ENCODE data around the gene CYTH3. TPM values are rescaled to one million over a fixed set of nuclear protein-coding genes. Genes with fewer than 3 reads are reported as not detected.

Gene CYTH3
- total and polyA plus RNA-seq, 2 of the 13 experiments (the other 11 are each of a cell fraction or from before 2014, with no cell fraction given) = 3.1 to 3.8 TPM

GRCh38 chr7:6256677-6257535 lies 15.5 kb downstream of the CYTH3 start:
- Histone ChIP-seq H3K79me2 (ENCODE audit: insufficient read depth, low read length) (no peaks in the 10 kb centered on the region), H4K20me1 (ENCODE audit: insufficient read depth, low read length) (peaks cover 5% of the 10 kb centered on the region; the same call in 1 of the 2 replicates), H2AFZ (ENCODE audit: low read length) (no peak overlapping the region), H3K4me1 (ENCODE audit: insufficient read depth, low read length) (peaks cover 46% of the 10 kb centered on the region), H3K4me2 (ENCODE audit: low read depth, low read length) (no peak overlapping the region), H3K9me3 (ENCODE audit: low read length) (no peaks in the 10 kb centered on the region), H3K27me3 (ENCODE audit: control insufficient read depth in 1 of 2, insufficient read depth in 2 of 2, low read length in 2 of 2) (peaks cover 0 to 8% of the 10 kb centered on the region in 2 experiments; a peak in 1 of 5 replicates), H3K36me3 (replicated peaks in 1 of 2; ENCODE audit: control insufficient read depth in 1 of 2, insufficient read depth in 2 of 2, low read length in 2 of 2) (no peaks in the 10 kb centered on the region), H3K27ac (ENCODE audit: extremely low read length, insufficient read depth, low read length) (no peak overlapping the region), H3K9ac (ENCODE audit: insufficient read depth, low read depth, low read length) (no peak overlapping the region), H3K4me3 (replicated peaks in 1 of 3; ENCODE audit: insufficient read depth in 1 of 3, low read depth in 2 of 3, low read length in 3 of 3) (no peak overlapping the region)
- in situ Hi-C loops (cut with HindIII; ENCODE audit: extremely low pct_ligation_motif_present, low pct_unique_long_range_greater_than_20kb) = no loop called here
- BruUV-seq (replicated peaks) = no TSS peak
- peak; percentile 36 for DNase-seq (ENCODE audit: low spot score)
- intact Hi-C loops (cut with micrococcal nuclease; ENCODE audit: unreplicated experiment) = no loop called here
- ChIA-PET POLR2A (no interaction called here), CTCF (ENCODE audit: low intra/inter-chr PET ratio, low total read pairs) (no interaction called here)
- peak; percentile 18 for FAIRE-seq
- 46% methylated on average over 9 of the region's 9 CpGs for WGBS (ENCODE audit: low lambda C conversion rate)
- peak; percentile 63 for TF ChIP-seq SAP130 (CRISPR knock-in tag; IDR thresholded peaks at IDR 0.05; ENCODE audit: low read depth)
- peak; percentile 51; the same call in 1 of the 2 replicates for TF ChIP-seq PATZ1 (CRISPR knock-in tag; IDR thresholded peaks at IDR 0.05)
- TF ChIP-seq CBFB (CRISPR knock-in tag; IDR thresholded peaks at IDR 0.05) = no peak
- peak; percentile 51 for TF ChIP-seq HNF4G (IDR thresholded peaks at IDR 0.05; ENCODE audit: borderline replicate concordance, low read depth, low read length)
- TF ChIP-seq HNF4G (CRISPR knock-in tag; IDR thresholded peaks at IDR 0.05; ENCODE audit: borderline replicate concordance, low read depth) = no peak
- peak; percentile 42 for TF ChIP-seq HNF4A (CRISPR knock-in tag; IDR thresholded peaks at IDR 0.05)
- TF ChIP-seq MAX (IDR thresholded peaks at IDR 0.05) = peak; percentile 20; the same call in 1 of the 2 replicates
- TF ChIP-seq ZNF224 (CRISPR knock-in tag; IDR thresholded peaks at IDR 0.05) = no peak
- ATAC-seq = peak; percentile 88
